NCI-H526 (cell line): ENCODE measurements around the gene COL2A1.

Experiments used
- DNase-seq, 2 experiments: peaks; one replicate each; lab custom pipeline; 2025; lab: John Stamatoyannopoulos, UW

The COL2A1 gene

DNA sequence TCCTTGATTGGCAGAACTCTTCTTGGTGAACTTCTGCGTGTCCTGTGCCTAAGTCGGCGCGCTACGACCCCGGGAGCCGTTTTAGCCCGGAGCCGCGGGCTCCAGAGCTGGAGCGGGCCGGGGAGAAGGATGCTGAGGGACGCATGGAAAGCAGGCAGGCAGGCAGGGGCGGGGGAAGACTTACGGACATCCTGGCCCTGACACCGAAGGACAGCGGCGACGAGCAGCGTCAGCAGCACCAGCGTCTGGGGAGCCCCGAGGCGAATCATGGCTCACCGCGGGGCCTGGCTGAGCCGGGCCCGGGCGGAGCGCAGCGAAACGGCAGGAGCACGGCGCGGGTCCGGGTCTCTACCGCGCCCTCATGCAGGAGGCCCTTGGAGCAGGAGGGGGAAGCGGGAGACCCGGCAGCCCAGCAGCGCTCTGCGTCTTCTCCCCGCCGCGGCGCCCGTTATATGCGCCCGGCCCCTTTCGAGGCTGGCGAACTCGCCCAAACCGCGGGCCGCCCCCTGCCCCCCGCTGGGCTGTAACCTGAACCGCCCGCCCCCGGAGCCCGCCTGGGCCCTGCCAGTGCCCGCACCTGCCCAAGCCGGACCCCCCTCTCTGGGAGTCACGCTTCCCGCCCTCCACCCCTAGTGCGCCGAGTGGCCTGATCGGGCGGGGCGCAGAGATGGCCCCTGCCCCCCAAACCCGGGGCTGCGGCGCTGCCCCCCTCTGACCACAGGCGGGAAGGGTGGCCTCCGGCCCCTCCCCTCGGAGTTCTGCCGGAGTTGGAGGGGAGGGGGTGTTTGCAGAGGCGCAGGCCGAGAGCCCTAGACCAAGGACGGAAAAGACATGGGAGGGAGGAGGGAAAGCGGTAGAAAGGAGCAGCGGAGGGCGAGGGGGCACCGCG, at the start of gene COL2A1:
COL2A1 (minus strand) TSS at position 424 of the 889 bp plus-strand sequence; CDS start at position 269, 155 bp downstream.
- peak; percentile 45 to 75 for DNase-seq

DNA sequence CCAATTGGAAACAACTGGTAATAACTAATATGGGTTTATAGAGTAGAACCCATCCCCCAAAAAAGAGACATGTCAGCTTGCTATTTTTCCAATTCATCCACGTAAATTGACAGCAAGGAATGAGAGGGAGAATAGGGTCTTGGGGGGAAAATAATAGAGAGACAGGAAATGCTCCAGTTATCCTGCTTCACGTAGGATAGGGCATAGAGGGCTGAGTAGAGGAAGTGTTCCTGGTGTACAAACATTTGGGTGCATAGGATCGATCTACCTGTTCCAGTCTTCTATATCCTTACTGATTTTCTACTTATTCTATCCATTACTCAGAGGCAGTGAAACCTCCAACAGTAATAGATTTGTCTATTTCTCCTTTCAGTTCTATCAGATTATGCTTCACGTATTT, 49.6 kb upstream of the COL2A1 start:
- DNase-seq: no peak

DNA sequence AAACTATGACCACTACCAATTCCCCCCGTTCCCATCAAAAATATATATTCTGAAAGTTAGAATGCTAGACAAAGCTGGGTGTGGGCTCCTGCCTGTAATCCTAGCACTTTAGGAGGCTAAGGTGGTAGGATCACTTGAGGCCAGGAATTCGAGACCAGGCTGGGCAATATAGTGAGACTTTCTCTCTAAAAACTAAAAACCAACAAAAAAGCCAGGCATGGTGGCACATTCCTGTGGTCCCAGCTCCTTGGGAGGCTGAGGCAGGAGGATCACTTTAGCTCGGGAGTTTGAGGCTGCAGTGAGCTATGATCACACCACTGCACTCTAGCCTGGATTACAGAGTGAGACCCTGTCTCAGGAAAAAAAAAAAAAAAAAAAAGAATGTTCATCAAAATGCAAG, 48.8 kb upstream of the COL2A1 start:
- DNase-seq: no peak

DNA sequence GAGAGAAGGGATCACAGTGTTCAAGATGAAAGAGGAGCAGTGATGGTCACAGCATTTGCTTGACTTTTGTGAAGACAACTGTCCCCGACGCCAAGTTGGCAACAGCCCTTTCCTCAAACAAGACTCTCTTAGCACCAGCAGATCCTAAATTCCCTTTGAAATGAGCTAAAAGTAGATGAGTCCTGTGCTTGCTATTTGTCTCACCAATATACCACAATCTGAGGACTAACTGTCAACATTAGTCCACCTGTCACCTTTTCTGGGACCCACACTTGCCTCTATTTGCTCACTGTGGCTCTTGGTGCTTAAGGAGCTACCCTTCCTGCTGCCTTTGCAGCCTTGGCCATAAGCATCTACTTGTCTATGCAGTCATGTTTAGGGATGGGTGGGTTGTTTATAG, 47.4 kb upstream of the COL2A1 start:
- no peak for DNase-seq

DNA sequence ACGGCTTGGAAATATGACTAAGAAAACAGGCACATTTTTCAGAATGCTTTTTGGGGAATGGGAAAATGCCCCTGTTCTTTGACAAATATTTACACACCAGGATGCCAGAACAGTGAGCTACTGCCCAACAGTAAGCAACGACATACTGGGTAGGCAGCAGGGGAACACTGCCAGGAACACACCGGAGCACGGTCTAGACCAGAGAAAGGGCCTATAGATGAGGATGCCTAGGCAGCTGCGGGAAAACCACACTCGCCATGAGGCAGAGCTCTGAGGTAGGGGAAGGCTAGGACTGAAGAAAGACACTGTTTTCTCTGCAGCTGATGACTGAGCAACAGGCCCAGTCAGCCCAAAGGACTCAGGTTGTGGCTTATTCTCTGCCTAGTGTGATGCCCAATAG, 45.9 kb upstream of the COL2A1 start:
- DNase-seq: no peak

DNA sequence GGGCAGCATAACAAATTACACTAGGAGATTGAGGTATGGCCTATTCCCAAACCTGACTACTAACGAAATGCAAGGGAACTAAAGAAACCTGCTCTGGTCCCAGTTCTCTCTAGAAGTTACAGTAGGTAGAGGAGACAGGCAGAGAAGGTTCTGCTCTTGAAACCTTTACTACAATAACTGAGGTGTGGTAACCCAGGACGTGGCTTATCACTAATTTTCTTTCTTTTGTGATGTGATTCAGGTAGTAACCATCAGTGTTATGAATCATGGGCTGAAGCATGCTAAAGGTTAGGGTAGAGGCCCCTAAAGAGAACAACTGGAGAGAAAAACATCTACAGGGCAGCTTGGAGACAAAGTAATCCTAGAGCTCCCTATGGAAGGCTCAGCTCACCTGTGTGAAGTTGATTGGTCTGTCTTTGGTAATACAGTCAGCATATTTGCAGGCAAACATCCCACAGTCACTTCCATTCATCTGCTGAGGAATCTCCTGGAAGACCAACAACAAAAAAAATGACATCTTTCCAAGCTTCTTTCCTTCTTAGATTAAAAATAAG, 41.8 kb upstream of the COL2A1 start:
- DNase-seq: no peak

DNA sequence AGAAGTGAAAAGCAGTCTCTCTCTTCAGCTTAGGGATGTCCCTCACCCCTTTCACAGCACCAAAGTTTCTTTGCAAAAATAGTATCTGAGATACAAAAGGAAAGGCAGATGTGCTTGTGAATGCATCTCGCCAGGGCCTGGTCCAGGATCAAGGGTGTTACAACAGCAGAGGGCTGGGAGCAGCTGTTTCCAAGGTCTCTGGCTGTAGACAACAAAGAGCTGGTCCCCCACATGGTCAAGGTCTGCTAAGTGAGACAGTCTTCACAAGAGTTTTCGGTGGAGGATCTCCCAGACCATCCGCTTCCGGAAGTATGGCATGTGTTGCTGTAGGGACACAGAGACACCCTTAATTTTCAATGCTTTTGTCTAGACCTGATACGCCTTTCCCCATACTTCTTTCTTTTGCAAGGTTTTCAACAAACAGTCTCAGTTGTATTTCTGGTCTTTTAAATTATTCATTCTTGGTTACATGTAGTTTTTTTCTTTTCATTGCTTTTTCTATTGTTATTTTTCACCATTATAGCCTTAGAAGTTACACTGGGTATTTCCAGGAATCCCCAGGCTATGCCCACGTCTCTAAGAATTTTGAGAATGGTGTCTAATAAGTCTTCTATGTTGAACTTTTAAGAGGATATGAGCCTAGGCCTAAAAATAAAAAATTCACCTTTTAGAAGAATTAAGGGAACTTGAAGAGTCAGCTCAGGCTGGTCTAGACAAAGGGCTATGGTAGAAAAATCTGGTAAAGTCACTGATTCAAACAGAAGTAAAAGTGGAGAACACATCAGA, 41.0 kb upstream of the COL2A1 start:
- no peak for DNase-seq

DNA sequence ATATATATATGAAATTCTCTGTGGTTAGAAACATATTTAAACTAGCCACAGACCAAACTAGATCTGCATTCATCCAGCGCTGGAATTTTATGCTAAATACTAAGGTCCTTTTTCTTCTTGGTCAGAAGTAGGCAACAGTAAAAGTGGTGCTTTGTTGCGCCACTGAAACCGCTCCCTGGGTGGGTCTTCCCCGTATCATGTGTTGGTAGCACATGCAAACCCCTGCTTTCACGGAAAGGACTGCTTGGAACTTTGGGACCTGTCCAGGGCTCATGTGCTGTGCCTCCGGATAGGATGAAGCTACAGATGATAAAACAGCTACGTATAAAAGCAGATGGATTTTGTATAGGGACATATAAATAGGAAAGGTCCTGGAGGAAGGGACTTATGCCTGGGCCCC, 40.1 kb upstream of the COL2A1 start:
- no peak for DNase-seq

DNA sequence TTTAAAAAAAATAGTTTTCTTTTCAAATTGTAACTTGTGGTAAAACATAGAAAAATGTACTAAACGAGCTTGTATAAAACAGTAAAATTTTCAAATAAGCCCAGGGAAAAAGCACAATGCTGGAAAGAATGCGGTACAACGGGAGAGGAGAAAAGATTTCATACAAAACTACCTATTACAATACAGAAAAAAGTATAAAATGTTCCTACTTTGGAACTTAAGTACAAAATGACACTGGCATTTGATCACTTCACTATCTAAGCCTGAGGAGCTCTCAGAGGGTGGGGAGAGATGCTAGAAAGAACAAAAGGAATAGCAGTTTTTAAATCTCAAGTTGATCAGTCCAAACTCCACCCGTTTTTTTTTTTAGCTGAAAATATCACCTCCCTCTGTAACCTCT, 39.5 kb upstream of the COL2A1 start:
- DNase-seq: no peak

DNA sequence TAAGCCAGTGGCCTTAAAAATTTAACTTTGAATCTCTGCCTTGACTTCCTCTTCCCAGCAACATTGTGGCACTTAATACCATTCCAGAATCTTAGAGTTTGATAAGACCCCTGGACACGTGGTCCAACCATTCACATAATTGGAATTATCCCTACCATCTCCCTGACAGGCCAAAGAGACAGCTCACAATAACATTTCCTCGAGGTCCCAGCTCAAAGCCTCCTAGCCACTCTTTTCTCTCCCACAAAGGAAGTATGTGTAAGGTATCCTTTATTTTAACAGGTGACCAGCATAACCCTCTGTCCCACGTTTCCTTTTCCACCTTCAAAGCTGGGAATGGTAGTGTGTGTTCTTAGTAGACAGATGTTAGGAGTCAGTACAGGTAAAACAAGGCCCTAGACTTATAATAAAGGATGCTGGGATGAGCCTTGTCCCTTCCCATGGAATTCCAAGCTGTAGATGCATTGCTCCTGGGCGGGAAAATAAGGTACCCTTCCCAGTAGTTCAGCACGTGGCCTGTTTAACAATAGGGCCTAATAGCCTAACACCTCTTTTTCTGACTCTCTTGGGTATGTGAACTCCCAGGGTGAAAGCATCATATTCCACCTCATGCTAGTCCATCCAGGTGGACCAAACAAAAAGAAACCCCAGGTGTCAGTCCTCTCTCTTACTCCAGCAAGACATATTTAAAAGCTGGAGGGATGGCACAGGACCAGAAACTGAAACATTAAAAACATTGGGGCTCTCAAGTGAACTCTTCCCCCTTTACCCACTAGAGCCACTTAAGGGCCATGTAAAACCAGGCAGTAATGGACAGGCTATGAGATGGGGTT, 37.5 kb upstream of the COL2A1 start:
- DNase-seq: no peak

DNA sequence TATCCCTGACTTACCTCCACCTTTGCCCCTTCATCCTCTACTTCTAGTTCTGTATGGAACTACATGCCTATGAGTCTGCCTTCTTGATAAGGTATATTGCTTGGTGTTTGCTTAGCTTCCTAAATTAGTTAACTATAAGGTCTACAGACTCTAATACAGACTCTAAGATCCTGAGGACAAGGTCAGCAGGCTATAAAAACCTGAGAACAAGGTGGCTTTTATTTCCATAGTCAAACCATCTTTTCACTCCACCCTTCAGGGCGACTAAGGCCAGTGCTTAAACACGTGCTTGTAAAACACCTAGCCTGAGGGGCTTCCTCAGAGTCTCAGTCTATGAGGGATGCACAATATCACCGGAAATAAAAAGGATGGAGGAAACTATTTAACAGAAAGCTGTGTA, 36.1 kb upstream of the COL2A1 start:
- peak; percentile 79 to 89 for DNase-seq

DNA sequence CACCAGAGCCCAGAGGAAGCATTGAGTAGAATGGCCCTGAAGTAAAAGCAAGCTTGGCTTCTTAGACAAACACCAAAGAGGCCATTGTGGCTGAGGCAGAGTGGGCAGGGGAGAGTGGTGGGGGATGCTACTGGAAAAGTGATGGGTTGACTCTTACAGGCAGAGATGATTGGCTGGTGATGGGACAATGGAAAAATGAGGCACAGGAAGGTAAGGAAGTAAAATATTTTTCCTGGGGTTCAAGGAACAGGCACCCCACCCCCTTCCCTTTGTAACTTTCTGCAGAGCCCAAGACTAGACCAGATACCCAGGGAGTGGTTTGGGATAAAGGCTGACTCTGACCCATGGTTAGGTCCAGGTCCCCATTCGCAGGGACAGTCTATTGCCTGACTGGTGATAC, 34.9 kb upstream of the COL2A1 start:
- no peak for DNase-seq

DNA sequence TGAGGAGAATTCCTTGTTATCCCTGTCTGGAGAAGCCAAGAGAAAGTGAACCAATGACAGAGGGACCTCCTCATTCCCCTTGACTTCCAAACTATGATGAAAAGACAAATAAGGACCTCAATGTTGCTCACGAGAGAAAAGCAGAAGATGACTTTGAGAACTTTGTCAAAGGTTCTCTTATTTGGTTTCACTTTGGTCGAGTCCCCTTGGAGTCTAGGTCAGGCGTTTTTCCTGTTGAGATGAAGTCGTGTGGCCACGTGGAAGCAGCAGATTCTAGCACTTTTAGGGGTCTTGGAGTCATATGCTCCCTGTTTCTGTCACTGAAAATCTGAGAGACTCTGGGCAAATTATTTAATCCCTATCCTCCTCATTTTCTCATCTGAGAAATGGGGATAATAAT, 33.8 kb upstream of the COL2A1 start:
- DNase-seq: no peak

DNA sequence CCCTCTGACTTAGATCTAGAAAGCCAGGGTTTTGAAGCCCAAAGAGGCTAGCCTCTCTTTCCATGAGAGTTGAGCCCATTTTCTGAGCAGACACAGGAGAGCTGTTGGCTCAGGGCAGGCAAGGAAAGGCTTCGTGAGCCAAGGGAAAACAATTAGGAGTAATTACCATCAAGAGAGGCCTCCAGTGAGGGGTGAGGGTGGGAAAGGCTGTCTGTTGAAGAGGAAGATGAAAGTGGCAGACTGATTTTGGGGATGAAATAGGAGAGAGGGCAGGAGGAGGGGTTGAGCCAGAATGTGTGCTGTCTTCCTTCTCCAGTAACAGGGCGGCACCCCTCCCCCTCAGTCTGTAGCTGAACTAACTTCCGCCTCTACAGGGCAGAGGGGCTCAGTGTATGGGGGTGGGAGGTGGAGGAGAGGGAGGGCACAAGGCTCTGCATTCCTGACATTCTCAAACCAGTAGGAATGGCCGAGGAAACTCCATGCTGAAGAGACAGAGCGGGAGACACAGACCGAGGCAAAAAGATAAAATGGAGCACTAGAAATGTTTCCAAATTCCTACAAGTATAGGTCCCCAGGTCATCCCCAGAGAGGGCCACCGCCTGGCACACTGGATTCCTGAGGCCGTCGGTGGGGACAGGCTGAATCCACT, 33.1 kb upstream of the COL2A1 start:
- no peak for DNase-seq

DNA sequence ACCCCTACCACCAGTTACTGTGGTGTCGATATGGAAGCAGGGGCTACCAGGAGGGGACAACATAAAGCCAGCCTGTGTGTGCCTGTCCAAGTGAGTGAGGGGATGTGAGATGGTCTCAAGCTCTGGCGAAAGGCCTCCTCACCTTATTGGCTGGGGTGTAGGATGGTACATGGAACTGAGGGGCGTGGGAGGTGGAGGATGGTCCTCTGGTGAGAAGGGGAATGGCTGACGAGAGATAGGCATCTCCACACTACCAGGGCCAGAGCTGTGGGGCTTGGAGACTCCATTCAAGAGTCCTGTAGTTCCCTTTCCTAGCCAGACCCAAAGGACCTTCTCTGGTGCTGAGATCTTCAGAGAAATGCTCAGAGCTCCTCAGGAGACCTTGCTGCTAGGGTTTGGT, 32.5 kb upstream of the COL2A1 start:
- DNase-seq: no peak

DNA sequence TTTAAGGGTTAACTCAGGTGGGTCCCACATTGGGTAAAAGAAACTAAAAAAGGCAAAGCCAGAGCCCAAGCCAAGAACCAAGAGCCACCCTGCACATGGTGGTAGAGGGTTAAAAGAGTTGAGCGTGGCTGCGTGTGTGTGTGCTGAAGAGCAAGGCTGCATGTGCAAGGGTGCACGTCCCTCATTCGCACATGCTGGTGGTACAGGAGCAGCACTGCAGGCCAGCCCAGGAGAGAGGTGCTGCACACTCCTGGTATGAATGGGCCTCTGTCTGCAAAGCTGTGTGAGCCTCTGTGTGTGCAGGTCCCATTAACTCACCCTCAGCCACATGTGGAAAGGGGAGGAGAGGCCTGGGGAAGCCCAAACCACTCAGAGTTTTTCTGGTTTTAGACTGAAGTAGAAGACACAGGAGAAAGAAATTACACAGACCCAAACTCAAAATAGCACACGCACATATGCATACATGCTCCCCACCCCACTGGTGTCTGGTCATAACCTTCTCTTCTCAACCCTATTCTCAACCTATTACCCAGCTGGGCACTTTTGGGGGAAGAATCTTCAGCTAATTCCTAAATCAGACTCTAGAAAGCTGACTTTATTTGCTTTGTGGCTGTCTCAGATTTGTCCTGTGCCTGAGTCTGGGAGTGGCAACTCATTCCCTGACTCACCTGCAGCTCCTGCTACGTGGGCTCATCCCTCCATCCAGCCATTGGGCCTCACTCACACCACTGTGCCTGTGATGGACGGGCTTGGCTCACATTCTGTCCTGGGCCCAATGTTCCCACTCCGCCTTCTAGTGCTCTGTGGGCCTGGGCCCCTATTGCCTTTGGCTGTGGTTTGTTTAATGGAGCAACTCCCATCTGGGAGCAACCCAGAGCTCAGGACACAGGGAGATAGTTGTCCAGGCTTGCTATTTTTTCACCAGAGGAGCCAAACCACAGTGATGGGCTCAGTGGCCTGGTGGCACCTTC, 30.8 kb upstream of the COL2A1 start:
- DNase-seq: peak in 1 of 2 experiments; percentile 24

DNA sequence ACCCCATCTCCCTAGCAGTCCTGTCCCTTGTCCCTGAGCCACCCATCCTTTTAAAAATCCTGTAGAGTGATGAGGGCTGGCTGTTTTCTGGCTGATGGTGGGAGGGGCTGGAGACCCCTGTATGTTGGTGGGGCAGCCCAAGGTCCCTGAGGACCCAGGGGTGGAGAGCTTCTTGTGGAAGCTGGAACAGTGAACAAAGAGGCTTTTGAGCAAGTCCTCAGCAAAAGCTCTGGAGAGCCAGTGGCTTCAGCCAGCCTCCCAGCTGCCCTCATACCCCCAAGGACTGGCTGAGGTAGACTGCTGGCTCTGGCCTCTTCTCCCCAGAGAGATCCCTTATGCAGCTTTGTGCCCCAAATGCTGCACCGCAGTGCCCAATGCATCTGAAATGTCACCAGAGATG, 29.2 kb upstream of the COL2A1 start:
- no peak for DNase-seq

DNA sequence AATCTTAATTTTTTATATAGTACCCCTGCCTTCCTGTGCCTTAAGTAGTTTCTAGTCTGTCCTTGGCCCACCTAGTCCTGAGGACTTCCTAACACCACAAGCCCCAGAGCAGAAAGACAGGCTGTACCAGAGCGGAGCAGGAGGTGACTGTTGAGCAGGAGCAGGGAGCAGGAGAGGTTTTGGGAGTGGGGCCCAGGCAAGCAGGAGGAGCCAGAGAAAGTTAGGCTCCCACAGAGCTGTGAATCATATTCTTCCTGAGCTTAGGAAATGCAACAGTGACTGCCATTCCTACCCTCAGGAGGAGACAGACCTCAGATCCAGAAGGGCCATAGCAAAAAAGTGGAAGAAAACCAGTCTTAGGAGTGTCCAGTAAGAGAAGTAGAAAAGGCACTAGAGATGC, 28.3 kb upstream of the COL2A1 start:
- DNase-seq: no peak

DNA sequence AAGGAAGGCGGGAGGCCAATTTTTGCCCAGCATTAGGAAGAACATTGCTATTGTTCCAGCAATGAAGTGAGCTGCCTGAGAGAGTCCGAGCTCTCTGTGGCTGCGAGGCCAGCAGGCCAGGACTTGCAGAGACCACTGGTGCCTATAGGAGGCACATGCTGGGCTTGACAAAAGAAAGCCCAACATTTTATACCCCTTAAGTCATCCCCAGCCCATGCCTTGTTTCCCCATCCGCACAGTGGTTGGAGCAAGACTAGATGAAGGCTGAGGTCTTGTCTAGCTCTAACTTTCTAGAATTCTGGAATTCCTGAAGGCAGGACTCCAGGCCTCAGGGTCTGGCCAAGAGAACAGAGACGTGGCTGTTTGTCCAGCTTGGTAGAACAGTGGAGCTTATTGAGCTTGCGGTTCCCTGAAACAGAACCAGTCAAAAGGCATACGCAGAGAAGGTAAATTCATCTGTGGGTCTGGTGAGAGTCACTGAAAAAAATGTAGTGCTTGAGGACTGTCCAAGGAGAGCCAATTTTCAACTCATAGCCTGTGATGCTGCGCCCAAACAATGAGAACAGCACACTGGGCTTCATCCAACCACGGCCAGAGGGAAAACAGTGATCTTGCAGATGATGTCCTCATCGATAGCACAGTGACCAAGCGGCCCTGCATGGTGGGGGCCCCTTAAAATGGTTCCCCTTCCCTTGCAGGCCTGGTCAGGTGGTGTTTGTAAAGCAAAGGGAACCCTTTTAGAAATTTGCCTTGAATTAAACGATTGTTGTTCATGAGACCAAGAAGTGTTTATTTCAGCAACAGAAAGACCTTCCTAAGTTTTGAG, 27.1 kb upstream of the COL2A1 start:
- DNase-seq: no peak
